ENCODE measurements around the gene MX1.

Gene MX1

GRCh38 chr21:41488080-41488479 lies 62.0 kb downstream of the MX1 start:
- no peak for TF ChIP-seq PPARA (CRISPR knock-in tag; IDR thresholded peaks at IDR 0.05; ENCODE audit: borderline replicate concordance)
- TF ChIP-seq TSHZ2 (CRISPR knock-in tag; IDR thresholded peaks at IDR 0.05): no peak
- no peak for TF ChIP-seq ZFP3 (CRISPR knock-in tag; IDR thresholded peaks at IDR 0.05)
- no peak for TF ChIP-seq ARNTL (CRISPR knock-in tag; IDR thresholded peaks at IDR 0.05; ENCODE audit: borderline replicate concordance, low read depth)
- TF ChIP-seq RARB (CRISPR knock-in tag; IDR thresholded peaks at IDR 0.05): no peak
- TF ChIP-seq CSRNP3 (CRISPR knock-in tag; IDR thresholded peaks at IDR 0.05): no peak
- no peak for TF ChIP-seq TOX (CRISPR knock-in tag; IDR thresholded peaks at IDR 0.05; ENCODE audit: borderline replicate concordance)
- no peak for TF ChIP-seq TCF4 (CRISPR knock-in tag; IDR thresholded peaks at IDR 0.05; ENCODE audit: borderline replicate concordance)
- no peak for TF ChIP-seq SNAI2 (CRISPR knock-in tag; IDR thresholded peaks at IDR 0.05)
- no peak for ATAC-seq

- ATAC-seq: no peak
- TF ChIP-seq GLIS3 (CRISPR knock-in tag; IDR thresholded peaks at IDR 0.05) (no peak), ARNTL (CRISPR knock-in tag; IDR thresholded peaks at IDR 0.05; ENCODE audit: borderline replicate concordance, low read depth) (no peak), TSHZ2 (CRISPR knock-in tag; IDR thresholded peaks at IDR 0.05) (no peak), POU6F1 (CRISPR knock-in tag; IDR thresholded peaks at IDR 0.05; ENCODE audit: borderline replicate concordance, low read depth) (no peak), ISL1 (CRISPR knock-in tag; IDR thresholded peaks at IDR 0.05) (no peak)
Observed at GRCh38 chr21:41489329-41489728, 63.3 kb downstream of the MX1 start.

- no peak for ATAC-seq
- TF ChIP-seq RARB (CRISPR knock-in tag; IDR thresholded peaks at IDR 0.05): no peak
- TF ChIP-seq ZNF70 (CRISPR knock-in tag; IDR thresholded peaks at IDR 0.05): no peak
- no peak for TF ChIP-seq ISL1 (CRISPR knock-in tag; IDR thresholded peaks at IDR 0.05)
- no peak for TF ChIP-seq SNAI2 (CRISPR knock-in tag; IDR thresholded peaks at IDR 0.05)
- no peak for TF ChIP-seq TSHZ2 (CRISPR knock-in tag; IDR thresholded peaks at IDR 0.05)
- no peak for TF ChIP-seq CSDC2 (CRISPR knock-in tag; IDR thresholded peaks at IDR 0.05)
Observed at GRCh38 chr21:41490330-41490729, 64.3 kb downstream of the MX1 start.

- ATAC-seq: no peak
- TF ChIP-seq ZNF70 (CRISPR knock-in tag; IDR thresholded peaks at IDR 0.05) (no peak), TOX (CRISPR knock-in tag; IDR thresholded peaks at IDR 0.05; ENCODE audit: borderline replicate concordance) (no peak), ZC3H10 (CRISPR knock-in tag; IDR thresholded peaks at IDR 0.05) (no peak)
Observed at GRCh38 chr21:41491412-41491811, 65.4 kb downstream of the MX1 start.

Measured in SK-N-SH treated with all-trans-retinoic acid at 6 μM for 48 hours (cell line).